ENCODE results near the gene DISC1. TPM values are rescaled to one million over a fixed set of nuclear protein-coding genes. Genes with fewer than 3 reads are reported as not detected.

DISC1 gene
- total RNA-seq, 1 experiment from 2014 or later = 1.8 TPM

- intact Hi-C loops (cut with micrococcal nuclease; ENCODE audit: unreplicated experiment) = no loop called here
- no peaks in the 10 kb centered on the region for H3K36me3 ChIP-seq (ENCODE audit: insufficient read depth, low read length, poor library complexity, severe bottlenecking)
- H3K9me3 ChIP-seq (ENCODE audit: low read depth, low read length, poor library complexity, severe bottlenecking) = no peaks in the 10 kb centered on the region
- no TSS peak for BruUV-seq (replicated peaks)
- no peak overlapping the region for H3K4me3 ChIP-seq (ENCODE audit: low read depth, low read length, poor library complexity, severe bottlenecking)
- ChIA-PET POLR2A (ENCODE audit: low non-redundant PET) (no interaction called here), CTCF (no interaction called here)
- peaks cover 69% of the 10 kb centered on the region for H3K4me1 ChIP-seq (ENCODE audit: insufficient read depth, low read length, poor library complexity, severe bottlenecking)
- no peaks in the 10 kb centered on the region for H3K27me3 ChIP-seq (replicated peaks; ENCODE audit: insufficient read depth, low read depth, low read length, poor library complexity)
- no peak for TF ChIP-seq CTCF (conservative IDR thresholded peaks at IDR 0.05; ENCODE audit: low read depth, low read length)
- no peak for TF ChIP-seq EZH2 (IDR thresholded peaks at IDR 0.05; ENCODE audit: borderline replicate concordance, low read depth, low read length, poor library complexity, severe bottlenecking)
- H3K27ac ChIP-seq (ENCODE audit: low read depth, low read length, poor library complexity, severe bottlenecking) = no peak overlapping the region
- DNase-seq (ENCODE audit: low spot score) = no peak
Observed at GRCh38 chr1:231938211-231938610, 311.6 kb downstream of the DISC1 start.

GRCh38 chr1:231938711-231939110 lies 312.1 kb downstream of the DISC1 start:
- H3K4me1 ChIP-seq (ENCODE audit: insufficient read depth, low read length, poor library complexity, severe bottlenecking) = peaks cover 69% of the 10 kb centered on the region
- H3K27me3 ChIP-seq (replicated peaks; ENCODE audit: insufficient read depth, low read depth, low read length, poor library complexity) = no peaks in the 10 kb centered on the region
- BruUV-seq (replicated peaks) = no TSS peak
- intact Hi-C loops (cut with micrococcal nuclease; ENCODE audit: unreplicated experiment) = no loop called here
- H3K36me3 ChIP-seq (ENCODE audit: insufficient read depth, low read length, poor library complexity, severe bottlenecking) = no peaks in the 10 kb centered on the region
- TF ChIP-seq CTCF (conservative IDR thresholded peaks at IDR 0.05; ENCODE audit: low read depth, low read length) (no peak), EZH2 (IDR thresholded peaks at IDR 0.05; ENCODE audit: borderline replicate concordance, low read depth, low read length, poor library complexity, severe bottlenecking) (no peak)
- POLR2A ChIA-PET (ENCODE audit: low non-redundant PET) = no interaction called here
- DNase-seq (ENCODE audit: low spot score) = no peak
- no peak overlapping the region for H3K4me3 ChIP-seq (ENCODE audit: low read depth, low read length, poor library complexity, severe bottlenecking)
- no peak overlapping the region for H3K27ac ChIP-seq (ENCODE audit: low read depth, low read length, poor library complexity, severe bottlenecking)
- CTCF ChIA-PET = no interaction called here
- H3K9me3 ChIP-seq (ENCODE audit: low read depth, low read length, poor library complexity, severe bottlenecking) = no peaks in the 10 kb centered on the region

- POLR2A ChIA-PET (ENCODE audit: low non-redundant PET) = no interaction called here
- no peak overlapping the region for H3K4me3 ChIP-seq (ENCODE audit: low read depth, low read length, poor library complexity, severe bottlenecking)
- H3K9me3 ChIP-seq (ENCODE audit: low read depth, low read length, poor library complexity, severe bottlenecking) = no peaks in the 10 kb centered on the region
- DNase-seq (ENCODE audit: low spot score) = no peak
- peaks cover 68% of the 10 kb centered on the region for H3K4me1 ChIP-seq (ENCODE audit: insufficient read depth, low read length, poor library complexity, severe bottlenecking)
- BruUV-seq (replicated peaks) = no TSS peak
- CTCF ChIA-PET = interaction anchor here (0.6 kb wide), 1 partner anchor 11 kb away, joined by 5 read pairs; no protein-coding TSS in a partner anchor
- intact Hi-C loops (cut with micrococcal nuclease; ENCODE audit: unreplicated experiment) = no loop called here
- no peaks in the 10 kb centered on the region for H3K27me3 ChIP-seq (replicated peaks; ENCODE audit: insufficient read depth, low read depth, low read length, poor library complexity)
- no peaks in the 10 kb centered on the region for H3K36me3 ChIP-seq (ENCODE audit: insufficient read depth, low read length, poor library complexity, severe bottlenecking)
- no peak overlapping the region for H3K27ac ChIP-seq (ENCODE audit: low read depth, low read length, poor library complexity, severe bottlenecking)
- TF ChIP-seq EZH2 (IDR thresholded peaks at IDR 0.05; ENCODE audit: borderline replicate concordance, low read depth, low read length, poor library complexity, severe bottlenecking) = no peak
- no peak for TF ChIP-seq CTCF (conservative IDR thresholded peaks at IDR 0.05; ENCODE audit: low read depth, low read length)
Observed at GRCh38 chr1:231939118-231939517, 312.5 kb downstream of the DISC1 start.
